ENCODE measurements around the gene STAG3. TPM values are rescaled to one million over a fixed set of nuclear protein-coding genes. Genes with fewer than 3 reads are reported as not detected.
"Not testable (repeated sequence)": the region's sequence is repeated elsewhere in the genome, so short reads cannot be mapped to it uniquely, and the experiment has no call there.

The STAG3 gene
- total and polyA plus RNA-seq, 7 experiments from 2014 or later = 2.4 to 24.6 (median 9.0) TPM

GRCh38 chr7:100247152-100247757 lies 69.5 kb downstream of the STAG3 start:
- Mint-ChIP-seq H3K4me1 (peaks cover 7 to 22% (median 14%) of the 10 kb centered on the region in 7 donors), H3K4me3 (no peak overlapping the region), H3K27ac (peak overlapping the region in 1 of 9 donors; percentile 54), H3K36me3 (peaks cover 0 to 1% (median 0%) of the 10 kb centered on the region in 5 donors), H3K27me3 (no peaks in the 10 kb centered on the region), H3K9me3 (no peaks in the 10 kb centered on the region)
- no peaks in the 10 kb centered on the region for H3K36me3 ChIP-seq (ENCODE audit: control insufficient read depth in 2 of 3, insufficient read depth in 3 of 3, low read length in 3 of 3)
- no peaks in the 10 kb centered on the region for H3K9me3 ChIP-seq (ENCODE audit: control insufficient read depth in 2 of 3, low read length in 3 of 3)
- intact Hi-C loops (cut with micrococcal nuclease) = no loop called here
- H3K4me3 ChIP-seq (ENCODE audit: low read length) = no peak overlapping the region
- H3K4me1 ChIP-seq (ENCODE audit: control insufficient read depth in 2 of 2, insufficient read depth in 2 of 2, low read length in 2 of 2) = no peaks in the 10 kb centered on the region
- H3K27me3 ChIP-seq (ENCODE audit: control insufficient read depth in 2 of 2, insufficient read depth in 2 of 2, low read length in 2 of 2) = no peaks in the 10 kb centered on the region
- ATAC-seq (no peak), DNase-seq (no peak)
- H3K27ac ChIP-seq (ENCODE audit: low read depth, low read length) = no peak overlapping the region
- ChIA-PET POLR2A (no interaction called here), CTCF (no interaction called here)

GRCh38 chr7:100248483-100248882 lies 70.8 kb downstream of the STAG3 start:
- Histone ChIP-seq H3K4me1 (ENCODE audit: control insufficient read depth in 2 of 2, insufficient read depth in 2 of 2, low read length in 2 of 2) (no peaks in the 10 kb centered on the region), H3K27me3 (ENCODE audit: control insufficient read depth in 2 of 2, insufficient read depth in 2 of 2, low read length in 2 of 2) (no peaks in the 10 kb centered on the region), H3K9me3 (ENCODE audit: control insufficient read depth in 2 of 3, low read length in 3 of 3) (no peaks in the 10 kb centered on the region), H3K36me3 (ENCODE audit: control insufficient read depth in 2 of 3, insufficient read depth in 3 of 3, low read length in 3 of 3) (no peaks in the 10 kb centered on the region), H3K4me3 (ENCODE audit: low read length) (no peak overlapping the region), H3K27ac (ENCODE audit: low read depth, low read length) (no peak overlapping the region)
- ChIA-PET CTCF (no interaction called here), POLR2A (no interaction called here)
- no peak for ATAC-seq
- H3K36me3 Mint-ChIP-seq = no peaks in the 10 kb centered on the region
- DNase-seq = no peak
- H3K9me3 Mint-ChIP-seq = no peaks in the 10 kb centered on the region
- peaks cover 6 to 14% (median 12%) of the 10 kb centered on the region in 7 donors for H3K4me1 Mint-ChIP-seq
- peak overlapping the region in 1 of 9 donors; percentile 14 for H3K27ac Mint-ChIP-seq
- intact Hi-C loops (cut with micrococcal nuclease) = no loop called here
- no peaks in the 10 kb centered on the region for H3K27me3 Mint-ChIP-seq
- H3K4me3 Mint-ChIP-seq = no peak overlapping the region

- ATAC-seq (no peak), DNase-seq (no peak)
- Mint-ChIP-seq H3K4me3 (no peak overlapping the region), H3K9me3 (no peaks in the 10 kb centered on the region), H3K27ac (no peak overlapping the region), H3K27me3 (no peaks in the 10 kb centered on the region), H3K36me3 (peaks cover 0 to 1% (median 0%) of the 10 kb centered on the region in 5 donors), H3K4me1 (peaks cover 0 to 4% (median 0%) of the 10 kb centered on the region in 7 donors)
- Histone ChIP-seq H3K27me3 (ENCODE audit: control insufficient read depth in 2 of 2, insufficient read depth in 2 of 2, low read length in 2 of 2) (no peaks in the 10 kb centered on the region), H3K4me3 (ENCODE audit: low read length) (no peak overlapping the region), H3K27ac (ENCODE audit: low read depth, low read length) (no peak overlapping the region), H3K36me3 (ENCODE audit: control insufficient read depth in 2 of 3, insufficient read depth in 3 of 3, low read length in 3 of 3) (no peaks in the 10 kb centered on the region), H3K9me3 (ENCODE audit: control insufficient read depth in 2 of 3, low read length in 3 of 3) (no peaks in the 10 kb centered on the region), H3K4me1 (ENCODE audit: control insufficient read depth in 2 of 2, insufficient read depth in 2 of 2, low read length in 2 of 2) (no peaks in the 10 kb centered on the region)
- intact Hi-C loops (cut with micrococcal nuclease) = no loop called here
- ChIA-PET CTCF (no interaction called here), POLR2A (no interaction called here)
Measured at GRCh38 chr7:100257017-100257416, 79.3 kb downstream of the STAG3 start.

- H3K27me3 ChIP-seq (ENCODE audit: control insufficient read depth in 2 of 2, insufficient read depth in 2 of 2, low read length in 2 of 2); POLR2A ChIA-PET; ATAC-seq; H3K27me3 Mint-ChIP-seq; H3K9me3 Mint-ChIP-seq; H3K36me3 Mint-ChIP-seq; H3K4me1 ChIP-seq (ENCODE audit: control insufficient read depth in 2 of 2, insufficient read depth in 2 of 2, low read length in 2 of 2); H3K36me3 ChIP-seq (ENCODE audit: control insufficient read depth in 2 of 3, insufficient read depth in 3 of 3, low read length in 3 of 3); H3K4me3 ChIP-seq (ENCODE audit: low read length); H3K4me3 Mint-ChIP-seq; H3K4me1 Mint-ChIP-seq; CTCF ChIA-PET; H3K9me3 ChIP-seq (ENCODE audit: control insufficient read depth in 2 of 3, low read length in 3 of 3); H3K27ac ChIP-seq (ENCODE audit: low read depth, low read length); intact Hi-C loops (cut with micrococcal nuclease); DNase-seq: not testable (repeated sequence)
- H3K27ac Mint-ChIP-seq = peak overlapping the region in 1 of 9 donors; percentile 36
Measured at GRCh38 chr7:100259984-100260383, 82.3 kb downstream of the STAG3 start.

GRCh38 chr7:100262896-100263295 lies 85.2 kb downstream of the STAG3 start:
- H3K4me3 Mint-ChIP-seq; DNase-seq; CTCF ChIA-PET; ATAC-seq; H3K27ac Mint-ChIP-seq; H3K27me3 Mint-ChIP-seq; H3K27ac ChIP-seq (ENCODE audit: low read depth, low read length); H3K4me1 Mint-ChIP-seq; H3K4me1 ChIP-seq (ENCODE audit: control insufficient read depth in 2 of 2, insufficient read depth in 2 of 2, low read length in 2 of 2); H3K4me3 ChIP-seq (ENCODE audit: low read length); intact Hi-C loops (cut with micrococcal nuclease); H3K36me3 Mint-ChIP-seq; H3K27me3 ChIP-seq (ENCODE audit: control insufficient read depth in 2 of 2, insufficient read depth in 2 of 2, low read length in 2 of 2); H3K9me3 ChIP-seq (ENCODE audit: control insufficient read depth in 2 of 3, low read length in 3 of 3); H3K9me3 Mint-ChIP-seq; H3K36me3 ChIP-seq (ENCODE audit: control insufficient read depth in 2 of 3, insufficient read depth in 3 of 3, low read length in 3 of 3): not testable (repeated sequence)
- POLR2A ChIA-PET = interaction anchor here (0.6 kb wide), 1 partner anchor 117 kb away, joined by 3 read pairs; no protein-coding TSS in a partner anchor

Small RNAs within 50 kb of the gene (microRNA-seq; reads per million reads assigned to microRNA genes)
- not detected for gene MIR4658 (ENCODE audit: borderline microRNAs expressed)

Other genes starting within 250 kb of the STAG3 start
- 1 to 10 TPM in 1 of 5 experiments, under 1 TPM in 3, not detected in 1; 0.41 to 1.1 (median 0.58) TPM for gene GJC3, start 248.3 kb upstream of the STAG3 start, total RNA-seq
- under 1 TPM; 0.61 to 0.92 TPM for gene GJC3, start 248.3 kb upstream of the STAG3 start, polyA plus RNA-seq
- not detected for gene AZGP1, start 201.9 kb upstream of the STAG3 start, total RNA-seq
- not detected for gene AZGP1, start 201.9 kb upstream of the STAG3 start, polyA plus RNA-seq
- 100 to 1,000 TPM in 2 of 5 experiments, 10 to 100 TPM in 3; 54.0 to 103 (median 70.1) TPM for gene ZKSCAN1, start 162.3 kb upstream of the STAG3 start, total RNA-seq
- gene ZKSCAN1, start 162.3 kb upstream of the STAG3 start, polyA plus RNA-seq = 10 to 100 TPM; 47.0 to 55.5 TPM
- 10 to 100 TPM in 1 of 5 experiments, 1 to 10 TPM in 4; 3.9 to 10.1 (median 6.2) TPM for gene ZSCAN21, start 128.1 kb upstream of the STAG3 start, total RNA-seq
- gene ZSCAN21, start 128.1 kb upstream of the STAG3 start, polyA plus RNA-seq = 10 to 100 TPM in 1 of 2 donors, 1 to 10 TPM in 1; 6.8 to 13.4 TPM
- 10 to 100 TPM; 29.1 to 48.0 (median 35.0) TPM for gene ZNF3, start 96.2 kb upstream of the STAG3 start, total RNA-seq
- 10 to 100 TPM; 20.3 to 37.6 TPM for gene ZNF3, start 96.2 kb upstream of the STAG3 start, polyA plus RNA-seq
- 100 to 1,000 TPM in 1 of 5 experiments, 10 to 100 TPM in 4; 65.7 to 103 (median 80.1) TPM for gene COPS6, start 88.9 kb upstream of the STAG3 start, total RNA-seq
- 100 to 1,000 TPM; 110 to 122 TPM for gene COPS6, start 88.9 kb upstream of the STAG3 start, polyA plus RNA-seq
- 100 to 1,000 TPM in 4 of 5 experiments, 10 to 100 TPM in 1; 80.3 to 263 (median 168) TPM for gene MCM7, start 76.5 kb upstream of the STAG3 start, total RNA-seq
- gene MCM7, start 76.5 kb upstream of the STAG3 start, polyA plus RNA-seq = 10 to 100 TPM; 29.5 to 49.9 TPM
- gene AP4M1, start 76.3 kb upstream of the STAG3 start, total RNA-seq = 10 to 100 TPM in 3 of 5 experiments, 1 to 10 TPM in 2; 7.5 to 13.8 (median 11.0) TPM
- 1 to 10 TPM; 2.6 to 5.1 TPM for gene AP4M1, start 76.3 kb upstream of the STAG3 start, polyA plus RNA-seq
- gene TAF6, start 58.6 kb upstream of the STAG3 start, total RNA-seq = 10 to 100 TPM; 39.5 to 68.1 (median 55.0) TPM
- 10 to 100 TPM; 30.8 to 45.0 TPM for gene TAF6, start 58.6 kb upstream of the STAG3 start, polyA plus RNA-seq
- gene CNPY4, start 58.3 kb upstream of the STAG3 start, total RNA-seq = 10 to 100 TPM; 22.1 to 68.2 (median 40.3) TPM
- gene CNPY4, start 58.3 kb upstream of the STAG3 start, polyA plus RNA-seq = 10 to 100 TPM; 21.5 to 22.3 TPM
- gene MBLAC1, start 51.0 kb upstream of the STAG3 start, total RNA-seq = 1 to 10 TPM; 4.5 to 6.3 (median 5.8) TPM
- gene MBLAC1, start 51.0 kb upstream of the STAG3 start, polyA plus RNA-seq = 1 to 10 TPM; 1.5 to 2.3 TPM
- gene LAMTOR4, start 29.0 kb upstream of the STAG3 start, total RNA-seq = 100 to 1,000 TPM; 132 to 200 (median 173) TPM
- gene LAMTOR4, start 29.0 kb upstream of the STAG3 start, polyA plus RNA-seq = 100 to 1,000 TPM; 550 to 555 TPM
- gene TRAPPC14, start 19.2 kb upstream of the STAG3 start, total RNA-seq = 100 to 1,000 TPM in 1 of 5 experiments, 10 to 100 TPM in 4; 51.8 to 102 (median 70.2) TPM
- gene TRAPPC14, start 19.2 kb upstream of the STAG3 start, polyA plus RNA-seq = 1 to 10 TPM; 3.2 to 5.9 TPM
- gene GAL3ST4, start 9.3 kb upstream of the STAG3 start, total RNA-seq = 10 to 100 TPM in 4 of 5 experiments, 1 to 10 TPM in 1; 4.7 to 26.8 (median 16.7) TPM
- gene GAL3ST4, start 9.3 kb upstream of the STAG3 start, polyA plus RNA-seq = 10 to 100 TPM in 1 of 2 donors, 1 to 10 TPM in 1; 7.4 to 10.8 TPM
- gene GPC2, start 537 bp upstream of the STAG3 start, total RNA-seq = 10 to 100 TPM in 4 of 5 experiments, 1 to 10 TPM in 1; 8.1 to 30.6 (median 18.2) TPM
- gene GPC2, start 537 bp upstream of the STAG3 start, polyA plus RNA-seq = under 1 TPM; 0.64 to 0.87 TPM
- 10 to 100 TPM; 32.1 to 88.7 (median 66.2) TPM for gene PVRIG, start 42.0 kb downstream of the STAG3 start, total RNA-seq
- gene PVRIG, start 42.0 kb downstream of the STAG3 start, polyA plus RNA-seq = 10 to 100 TPM; 69.5 to 81.0 TPM
- gene SPDYE3, start 129.8 kb downstream of the STAG3 start, total RNA-seq = not detected
- 1 to 10 TPM; 8.5 to 8.7 TPM for gene SPDYE3, start 129.8 kb downstream of the STAG3 start, polyA plus RNA-seq
- 100 to 1,000 TPM in 4 of 5 experiments, 10 to 100 TPM in 1; 79.1 to 137 (median 120) TPM for gene PILRB, start 180.2 kb downstream of the STAG3 start, total RNA-seq
- gene PILRB, start 180.2 kb downstream of the STAG3 start, polyA plus RNA-seq = 10 to 100 TPM in 1 of 2 donors, 1 to 10 TPM in 1; 1.1 to 11.1 TPM
- 100 to 1,000 TPM in 1 of 5 experiments, 10 to 100 TPM in 4; 13.0 to 118 (median 14.3) TPM for gene PILRA, start 195.6 kb downstream of the STAG3 start, total RNA-seq
- gene PILRA, start 195.6 kb downstream of the STAG3 start, polyA plus RNA-seq = 1 to 10 TPM in 1 of 2 donors, under 1 TPM in 1; 0.40 to 1.1 TPM